H9 (cell line): ENCODE results near the gene CAMSAP2. TPM values are rescaled to one million over a fixed set of nuclear protein-coding genes. Genes with fewer than 3 reads are reported as not detected.

Experiments used
- DNase-seq: peaks from one replicate; pipeline ENCODE4 v3.0.0-alpha.2; 2017
- H2AFZ ChIP-seq: one replicate; pipeline ENCODE4 v1.6.1; 2013; ENCODE audit warnings: mild to moderate bottlenecking, low read length, control low read depth, moderate library complexity
- H2AK5ac ChIP-seq: 2 replicates; pipeline ENCODE4 v1.6.1; 2013; ENCODE audit warnings: low read length, control low read depth, mixed read lengths; ENCODE audit not compliant: insufficient read length
- H2BK120ac ChIP-seq: one replicate; pipeline ENCODE4 v1.6.1; 2013; ENCODE audit warnings: low read depth, mild to moderate bottlenecking, low read length, control low read depth, inconsistent platforms; ENCODE audit not compliant: poor library complexity, severe bottlenecking
- H2BK12ac ChIP-seq: 2 replicates; pipeline ENCODE4 v1.6.1; 2013; ENCODE audit warnings: low read length, control low read depth, mixed read lengths, low read depth; ENCODE audit not compliant: insufficient read length
- H2BK15ac ChIP-seq: 2 replicates; pipeline ENCODE4 v1.6.1; 2013; ENCODE audit warnings: low read depth, low read length, control low read depth
- H2BK20ac ChIP-seq: one replicate; pipeline ENCODE4 v1.6.1; 2013; ENCODE audit warnings: low read depth, mild to moderate bottlenecking, low read length, control low read depth, inconsistent platforms; ENCODE audit not compliant: poor library complexity, severe bottlenecking
- H2BK5ac ChIP-seq: 2 replicates; pipeline ENCODE4 v1.6.1; 2013; ENCODE audit warnings: low read length, control low read depth, mixed read lengths; ENCODE audit not compliant: insufficient read length
- H3K14ac ChIP-seq: 2 replicates; pipeline ENCODE4 v1.6.1; 2013; ENCODE audit warnings: low read length, control low read depth; ENCODE audit not compliant: insufficient read depth
- H3K18ac ChIP-seq: 2 replicates; pipeline ENCODE4 v1.6.1; 2013; ENCODE audit warnings: low read depth, mild to moderate bottlenecking, mixed read lengths, low read length, control low read depth; ENCODE audit not compliant: insufficient read length
- H3K23ac ChIP-seq: 2 replicates; pipeline ENCODE4 v1.6.1; 2013; ENCODE audit warnings: low read length, control low read depth, mixed read lengths, low read depth; ENCODE audit not compliant: insufficient read length
- H3K23me2 ChIP-seq: 2 replicates; pipeline ENCODE4 v1.6.1; 2013; ENCODE audit warnings: low read depth, mild to moderate bottlenecking, mixed read lengths, low read length, control low read depth; ENCODE audit not compliant: insufficient read length, poor library complexity, severe bottlenecking
- H3K27ac ChIP-seq: 2 replicates; pipeline ENCODE4 v1.5.1; 2013; ENCODE audit warnings: low read length, control low read depth, mixed read lengths, low read depth; ENCODE audit not compliant: insufficient read length
- H3K27me3 ChIP-seq: 2 replicates; pipeline ENCODE4 v1.6.1; 2013; ENCODE audit warnings: low read length, control low read depth, inconsistent platforms; ENCODE audit not compliant: insufficient read depth
- H3K4ac ChIP-seq: 2 replicates; pipeline ENCODE4 v1.6.1; 2013; ENCODE audit warnings: low read depth, mild to moderate bottlenecking, control low read depth, inconsistent platforms, low read length, moderate library complexity
- H3K4me1 ChIP-seq: 2 replicates; pipeline ENCODE4 v1.6.1; 2013; ENCODE audit warnings: low read length, control low read depth, inconsistent platforms; ENCODE audit not compliant: insufficient read depth
- H3K4me2 ChIP-seq: 2 replicates; pipeline ENCODE4 v1.6.1; 2013; ENCODE audit warnings: low read length, control low read depth, mixed read lengths; ENCODE audit not compliant: insufficient read length, insufficient read depth
- H3K56ac ChIP-seq: 2 replicates; pipeline ENCODE4 v1.6.1; 2013; ENCODE audit warnings: low read depth, mild to moderate bottlenecking, mixed read lengths, low read length, control low read depth; ENCODE audit not compliant: insufficient read length
- H3K79me1 ChIP-seq: 2 replicates; pipeline ENCODE4 v1.6.1; 2013; ENCODE audit warnings: low read depth, mild to moderate bottlenecking, moderate library complexity, low read length, control low read depth, inconsistent platforms; ENCODE audit not compliant: insufficient read depth, poor library complexity, severe bottlenecking
- H3K79me2 ChIP-seq: 2 replicates; pipeline ENCODE4 v1.6.1; 2013; ENCODE audit warnings: low read length, control low read depth, inconsistent platforms; ENCODE audit not compliant: insufficient read depth
- H3K9ac ChIP-seq: 2 replicates; pipeline ENCODE4 v1.6.1; 2013; ENCODE audit warnings: low read length, control low read depth, mixed read lengths; ENCODE audit not compliant: insufficient read length; ENCODE audit errors: extremely low read depth
- H3K9me3 ChIP-seq: one replicate; pipeline ENCODE4 v1.6.1; 2013; ENCODE audit warnings: low read depth, low read length, inconsistent platforms; ENCODE audit not compliant: control insufficient read depth
- H3T11ph ChIP-seq: one replicate; pipeline ENCODE4 v1.6.1; 2013; ENCODE audit warnings: mild to moderate bottlenecking, low read length, control low read depth, inconsistent platforms
- H4K20me1 ChIP-seq: one replicate; pipeline ENCODE4 v1.6.1; 2013; ENCODE audit not compliant: control insufficient read depth, insufficient read length, insufficient read depth
- H4K5ac ChIP-seq: 2 replicates; pipeline ENCODE4 v1.6.1; 2013; ENCODE audit warnings: low read depth, mild to moderate bottlenecking, mixed read lengths, low read length, control low read depth; ENCODE audit not compliant: insufficient read length
- H4K8ac ChIP-seq: replicated peaks from 2 replicates; pipeline ENCODE4 v1.6.1; 2013; ENCODE audit warnings: low read length, control low read depth, mixed read lengths, low read depth; ENCODE audit not compliant: insufficient read length
- H4K91ac ChIP-seq: 2 replicates; pipeline ENCODE4 v1.6.1; 2013; ENCODE audit warnings: low read depth, mild to moderate bottlenecking, moderate library complexity, mixed read lengths, low read length, control low read depth; ENCODE audit not compliant: insufficient read length
- H3K27ac Mint-ChIP-seq, 3 experiments: 2 replicates in 2 of 3; 3 replicates in 1 of 3; pipeline ENCODE4 v1.8.0; 2020 to 2021; ENCODE audit warnings: mixed read lengths in 3 of 3, mild to moderate bottlenecking in 1 of 3, moderate library complexity in 1 of 3
- H3K27me3 Mint-ChIP-seq: 2 replicates; pipeline ENCODE4 v1.8.0; 2021; ENCODE audit warnings: low read depth, mild to moderate bottlenecking, moderate library complexity, mixed read lengths
- H3K36me3 Mint-ChIP-seq, 3 experiments: 2 replicates in 2 of 3; 3 replicates in 1 of 3; pipeline ENCODE4 v1.8.0; 2020 to 2021; ENCODE audit warnings: low read depth in 3 of 3, mixed read lengths in 3 of 3; ENCODE audit not compliant: insufficient read depth in 1 of 3
- H3K4me1 Mint-ChIP-seq, 2 experiments: 2 replicates each; pipeline ENCODE4 v1.8.0; 2020; ENCODE audit warnings: mixed read lengths in 2 of 2
- H3K4me3 Mint-ChIP-seq, 2 experiments: 2 replicates in 1 of 2; 3 replicates in 1 of 2; pipeline ENCODE4 v1.8.0; 2020 to 2021; ENCODE audit warnings: mild to moderate bottlenecking in 2 of 2, mixed read lengths in 2 of 2, moderate library complexity in 1 of 2
- H3K9me3 Mint-ChIP-seq, 2 experiments: 2 replicates in 1 of 2; 3 replicates in 1 of 2; pipeline ENCODE4 v1.8.0; 2020; ENCODE audit warnings: mild to moderate bottlenecking in 2 of 2, mixed read lengths in 2 of 2, moderate library complexity in 1 of 2
- CTCF ChIP-seq: fragments of 200-600 bp; sonication (generic); conservative IDR thresholded peaks from 3 replicates; pipeline ENCODE4 v1.8.0; 2021; ENCODE audit warnings: antibody characterized with exemption, mild to moderate bottlenecking
- WGBS: extraction: QIAGEN DNeasy Blood & Tissue Kit; methylation state at CpG from one replicate; pipeline ENCODE4 v1.1.7; 2013; ENCODE audit warnings: missing lambda C conversion rate, low lambda C conversion rate, mixed read lengths; ENCODE audit not compliant: insufficient read length; ENCODE audit errors: extremely low coverage; 5-methylcytosine and 5-hydroxymethylcytosine counted together
- total RNA-seq: library from RNA; stranded (reverse); gene quantifications from 2 replicates; pipeline ENCODE4 v1.2.1, GENCODE V29; 2021

CAMSAP2 gene
- total RNA-seq, 1 experiment from 2014 or later, result 33.7 TPM

GRCh38 chr1:200877010-200877409 lies 138.3 kb downstream of the CAMSAP2 start:
- Histone ChIP-seq H3T11ph (no peak overlapping the region), H2BK5ac (no peak overlapping the region), H3K27me3 (no peaks in the 10 kb centered on the region), H2AK5ac (no peak overlapping the region), H3K9me3 (no peaks in the 10 kb centered on the region), H4K20me1 (no peaks in the 10 kb centered on the region), H3K18ac (no peak overlapping the region), H4K5ac (no peak overlapping the region), H2BK15ac (no peak overlapping the region), H3K4me1 (peaks cover 4% of the 10 kb centered on the region), H3K4ac (no peak overlapping the region), H2BK12ac (no peak overlapping the region), H3K79me2 (no peaks in the 10 kb centered on the region), H2BK120ac (no peak overlapping the region), H3K4me2 (no peak overlapping the region), H4K8ac (no peak overlapping the region), H3K23ac (no peak overlapping the region), H2BK20ac (no peak overlapping the region), H4K91ac (no peak overlapping the region), H3K23me2 (no peaks in the 10 kb centered on the region), H2AFZ (no peak overlapping the region), H3K9ac (no peak overlapping the region), H3K14ac (no peak overlapping the region; the same call in 1 of the 2 replicates), H3K56ac (no peak overlapping the region), H3K79me1 (no peaks in the 10 kb centered on the region), H3K27ac (no peak overlapping the region)
- DNase-seq, result no peak
- H3K4me3 Mint-ChIP-seq, result no peak overlapping the region
- no peak overlapping the region; a peak in 1 of 7 replicates for H3K27ac Mint-ChIP-seq
- peaks cover 17 to 18% of the 10 kb centered on the region in 2 experiments for H3K4me1 Mint-ChIP-seq
- no peaks in the 10 kb centered on the region; a peak in 1 of 7 replicates for H3K36me3 Mint-ChIP-seq
- H3K27me3 Mint-ChIP-seq, result no peaks in the 10 kb centered on the region
- WGBS, result no CpG with 5 or more reads among the region's 3 CpGs
- no peak for TF ChIP-seq CTCF
- no peaks in the 10 kb centered on the region for H3K9me3 Mint-ChIP-seq
